Measurements from ENCODE around the gene CTAG1A. TPM values are rescaled to one million over a fixed set of nuclear protein-coding genes. Genes with fewer than 3 reads are reported as not detected.
A peak's percentile ranks its signal among the peaks of the same experiment; 100 is the strongest.
"Not testable (repeated sequence)": the region's sequence is repeated elsewhere in the genome, so short reads cannot be mapped to it uniquely, and the experiment has no call there.

The CTAG1A gene
- total and polyA plus RNA-seq, 4 donors = not detected

DNA sequence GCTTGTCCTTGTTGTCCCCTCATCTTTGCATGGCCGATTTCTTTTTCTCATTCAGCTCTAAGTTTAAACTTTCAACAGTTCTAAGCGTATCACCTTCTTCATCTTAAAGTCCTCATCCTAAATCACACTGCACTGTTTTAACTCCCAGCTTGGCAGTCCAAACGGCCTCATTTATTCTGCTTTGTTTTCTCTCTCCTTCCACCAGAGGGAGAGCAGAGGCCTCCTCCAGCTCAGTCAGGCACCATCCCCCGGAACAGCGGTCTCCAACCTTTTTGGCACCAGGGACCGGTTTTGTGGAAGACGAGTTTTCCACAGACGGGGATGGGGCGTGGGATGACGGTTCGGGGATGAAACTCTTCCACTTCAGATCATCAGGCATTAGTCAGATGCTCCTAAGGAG, 14.6 kb upstream of the CTAG1A start:
- not testable (repeated sequence) for H3K27ac ChIP-seq (ENCODE audit: low read depth, low read length); H3K36me3 ChIP-seq (ENCODE audit: control insufficient read depth, insufficient read depth, low read length); DNase-seq (ENCODE audit: low read depth in 4 of 6, low spot score in 6 of 6); H3K4me1 ChIP-seq (ENCODE audit: control insufficient read depth, insufficient read depth, low read length); H3K9me3 ChIP-seq (ENCODE audit: control insufficient read depth, insufficient read depth, low read length); H3K4me3 ChIP-seq (ENCODE audit: low read depth, low read length); H3K27me3 ChIP-seq (ENCODE audit: control insufficient read depth, insufficient read depth, low read length)
- WGBS (ENCODE audit: insufficient coverage) = no CpG with 5 or more reads among the region's 11 CpGs

DNA sequence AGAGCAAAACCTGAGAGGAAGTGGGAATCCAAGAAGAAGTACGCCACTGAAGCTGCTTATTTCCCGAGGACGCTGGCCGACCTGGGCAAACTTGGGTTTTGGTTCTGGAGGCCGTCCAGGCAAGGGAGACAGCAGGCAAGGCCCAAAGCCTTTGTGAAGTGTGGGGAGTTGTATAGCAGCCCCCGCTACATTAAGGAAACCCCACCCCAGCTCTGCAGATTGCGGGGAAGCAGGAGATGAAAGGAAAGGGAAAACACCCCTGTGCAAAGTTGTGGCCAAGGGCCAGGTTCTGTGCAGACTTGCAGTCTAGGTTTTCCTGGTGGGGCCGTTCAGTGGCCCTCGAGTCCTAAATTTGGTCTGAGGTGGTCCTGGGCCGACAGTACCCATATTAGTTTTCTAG, 11.9 kb upstream of the CTAG1A start:
- H3K36me3 ChIP-seq (ENCODE audit: control insufficient read depth, insufficient read depth, low read length); H3K9me3 ChIP-seq (ENCODE audit: control insufficient read depth, insufficient read depth, low read length); H3K4me1 ChIP-seq (ENCODE audit: control insufficient read depth, insufficient read depth, low read length); DNase-seq (ENCODE audit: low read depth in 4 of 6, low spot score in 6 of 6); H3K4me3 ChIP-seq (ENCODE audit: low read depth, low read length); H3K27me3 ChIP-seq (ENCODE audit: control insufficient read depth, insufficient read depth, low read length); H3K27ac ChIP-seq (ENCODE audit: low read depth, low read length): not testable (repeated sequence)
- no CpG with 5 or more reads among the region's 10 CpGs for WGBS (ENCODE audit: insufficient coverage)

DNA sequence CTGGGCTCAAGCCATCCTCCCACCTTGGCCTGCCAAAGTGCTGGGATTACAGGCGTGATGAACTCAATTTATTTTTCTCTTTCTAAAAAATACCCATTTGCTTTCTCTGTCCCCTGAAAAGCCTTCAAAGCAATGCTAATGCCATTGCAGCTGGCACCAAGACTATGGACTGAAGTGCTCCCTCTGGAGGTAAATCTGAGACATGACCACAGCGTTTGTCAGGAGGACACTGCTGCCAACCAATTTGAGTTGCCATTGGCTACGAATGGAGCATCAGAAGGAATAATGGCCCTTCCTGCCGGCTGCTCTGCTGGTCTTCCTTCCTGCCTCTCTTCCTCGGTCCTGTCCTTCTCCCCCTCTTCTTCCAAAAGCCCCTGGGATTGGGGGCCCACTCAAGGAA, 9.9 kb upstream of the CTAG1A start:
- WGBS (ENCODE audit: insufficient coverage) = no CpG with 5 or more reads among the region's 5 CpGs
- not testable (repeated sequence) for H3K27ac ChIP-seq (ENCODE audit: low read depth, low read length)

DNA sequence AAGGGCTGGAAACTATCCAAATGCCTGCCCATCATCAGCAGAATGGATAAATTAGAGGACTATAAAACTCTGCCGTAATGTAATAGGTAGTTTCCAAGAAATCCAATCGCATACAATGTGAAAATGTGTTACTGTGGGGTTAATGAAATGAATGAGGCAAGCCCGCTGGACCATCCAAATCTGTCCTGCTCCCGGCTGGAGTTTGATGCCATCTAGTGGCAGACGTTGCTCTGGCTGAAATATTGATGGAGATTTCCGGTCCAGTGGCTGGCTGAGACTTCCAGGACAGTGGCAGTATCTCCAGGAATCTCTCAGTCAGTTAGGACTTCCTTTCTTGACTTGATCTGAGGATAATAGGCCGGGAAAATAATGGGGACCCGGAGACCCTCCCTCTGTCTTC, 1.9 kb upstream of the CTAG1A start:
- not testable (repeated sequence) for H3K36me3 ChIP-seq (ENCODE audit: control insufficient read depth, insufficient read depth, low read length); DNase-seq (ENCODE audit: low read depth in 4 of 6, low spot score in 6 of 6); H3K9me3 ChIP-seq (ENCODE audit: control insufficient read depth, insufficient read depth, low read length); H3K4me1 ChIP-seq (ENCODE audit: control insufficient read depth, insufficient read depth, low read length); H3K4me3 ChIP-seq (ENCODE audit: low read depth, low read length); H3K27me3 ChIP-seq (ENCODE audit: control insufficient read depth, insufficient read depth, low read length); H3K27ac ChIP-seq (ENCODE audit: low read depth, low read length)
- WGBS (ENCODE audit: insufficient coverage) = no CpG with 5 or more reads among the region's 8 CpGs

More for the DNA sequence above, 9.9 kb upstream of the CTAG1A start:
- not testable (repeated sequence) for H3K36me3 ChIP-seq (ENCODE audit: control insufficient read depth, insufficient read depth, low read length); DNase-seq (ENCODE audit: low read depth in 4 of 6, low spot score in 6 of 6); H3K27me3 ChIP-seq (ENCODE audit: control insufficient read depth, insufficient read depth, low read length); H3K4me3 ChIP-seq (ENCODE audit: low read depth, low read length); H3K9me3 ChIP-seq (ENCODE audit: control insufficient read depth, insufficient read depth, low read length); H3K4me1 ChIP-seq (ENCODE audit: control insufficient read depth, insufficient read depth, low read length)

GRCh38 chrX:154590415-154590814, 5.5 kb downstream of the CTAG1A start:
- H3K36me3 ChIP-seq (ENCODE audit: control insufficient read depth, insufficient read depth, low read length); H3K27ac ChIP-seq (ENCODE audit: low read depth, low read length): not testable (repeated sequence)

DNA sequence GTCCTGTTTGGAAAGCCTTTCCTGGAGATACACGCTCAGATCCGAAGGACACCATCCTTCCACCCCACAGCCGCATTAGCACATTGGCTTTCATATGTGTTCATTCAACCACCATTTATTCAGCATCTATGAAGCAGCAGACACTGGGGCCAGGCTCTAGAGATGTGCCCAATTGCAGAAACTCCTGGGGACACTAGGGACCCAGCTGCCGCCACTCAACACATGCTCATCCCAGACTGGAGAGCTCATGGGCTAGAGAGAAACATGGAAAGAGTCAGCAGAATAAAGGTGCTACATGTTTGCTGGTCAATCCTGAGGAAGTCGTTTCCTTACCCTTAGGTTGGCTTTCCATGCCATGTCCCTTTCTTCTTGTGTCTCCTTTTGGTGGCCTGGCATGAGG, 7.6 kb downstream of the CTAG1A start:
- Histone ChIP-seq H3K4me3 (ENCODE audit: low read depth, low read length) (no peak overlapping the region), H3K4me1 (ENCODE audit: control insufficient read depth, insufficient read depth, low read length) (no peaks in the 10 kb centered on the region), H3K36me3 (ENCODE audit: control insufficient read depth, insufficient read depth, low read length) (no peaks in the 10 kb centered on the region), H3K9me3 (ENCODE audit: control insufficient read depth, insufficient read depth, low read length) (peaks cover 1% of the 10 kb centered on the region), H3K27me3 (ENCODE audit: control insufficient read depth, insufficient read depth, low read length) (no peaks in the 10 kb centered on the region), H3K27ac (ENCODE audit: low read depth, low read length) (no peak overlapping the region)
- WGBS (ENCODE audit: insufficient coverage) = 91% methylated on average over 4 of the region's 5 CpGs
- DNase-seq (ENCODE audit: low read depth in 4 of 6, low spot score in 6 of 6) = no peak

More at GRCh38 chrX:154590415-154590814, 5.5 kb downstream of the CTAG1A start:
- H3K27me3 ChIP-seq (ENCODE audit: control insufficient read depth, insufficient read depth, low read length); DNase-seq (ENCODE audit: low read depth in 4 of 6, low spot score in 6 of 6); H3K4me1 ChIP-seq (ENCODE audit: control insufficient read depth, insufficient read depth, low read length); H3K4me3 ChIP-seq (ENCODE audit: low read depth, low read length); H3K9me3 ChIP-seq (ENCODE audit: control insufficient read depth, insufficient read depth, low read length): not testable (repeated sequence)
- no CpG with 5 or more reads among the region's 13 CpGs for WGBS (ENCODE audit: insufficient coverage)

- Histone ChIP-seq H3K9me3 (ENCODE audit: control insufficient read depth, insufficient read depth, low read length) (peaks cover 1% of the 10 kb centered on the region), H3K36me3 (ENCODE audit: control insufficient read depth, insufficient read depth, low read length) (no peaks in the 10 kb centered on the region), H3K27me3 (ENCODE audit: control insufficient read depth, insufficient read depth, low read length) (no peaks in the 10 kb centered on the region), H3K4me3 (ENCODE audit: low read depth, low read length) (no peak overlapping the region), H3K4me1 (ENCODE audit: control insufficient read depth, insufficient read depth, low read length) (no peaks in the 10 kb centered on the region), H3K27ac (ENCODE audit: low read depth, low read length) (no peak overlapping the region)
- 97% methylated on average over 4 of the region's 5 CpGs for WGBS (ENCODE audit: insufficient coverage)
- no peak for DNase-seq (ENCODE audit: low read depth in 4 of 6, low spot score in 6 of 6)
Observed at GRCh38 chrX:154593201-154593600, 8.3 kb downstream of the CTAG1A start.

- peaks cover 1% of the 10 kb centered on the region for H3K9me3 ChIP-seq (ENCODE audit: control insufficient read depth, insufficient read depth, low read length)
- no peak overlapping the region for H3K4me3 ChIP-seq (ENCODE audit: low read depth, low read length)
- 59% methylated on average over 4 of the region's 4 CpGs for WGBS (ENCODE audit: insufficient coverage)
- H3K27me3 ChIP-seq (ENCODE audit: control insufficient read depth, insufficient read depth, low read length) = no peaks in the 10 kb centered on the region
- DNase-seq (ENCODE audit: low read depth in 4 of 6, low spot score in 6 of 6) = no peak
- H3K4me1 ChIP-seq (ENCODE audit: control insufficient read depth, insufficient read depth, low read length) = no peaks in the 10 kb centered on the region
- no peaks in the 10 kb centered on the region for H3K36me3 ChIP-seq (ENCODE audit: control insufficient read depth, insufficient read depth, low read length)
- H3K27ac ChIP-seq (ENCODE audit: low read depth, low read length) = no peak overlapping the region
Observed at GRCh38 chrX:154594491-154594890, 9.6 kb downstream of the CTAG1A start.

DNA sequence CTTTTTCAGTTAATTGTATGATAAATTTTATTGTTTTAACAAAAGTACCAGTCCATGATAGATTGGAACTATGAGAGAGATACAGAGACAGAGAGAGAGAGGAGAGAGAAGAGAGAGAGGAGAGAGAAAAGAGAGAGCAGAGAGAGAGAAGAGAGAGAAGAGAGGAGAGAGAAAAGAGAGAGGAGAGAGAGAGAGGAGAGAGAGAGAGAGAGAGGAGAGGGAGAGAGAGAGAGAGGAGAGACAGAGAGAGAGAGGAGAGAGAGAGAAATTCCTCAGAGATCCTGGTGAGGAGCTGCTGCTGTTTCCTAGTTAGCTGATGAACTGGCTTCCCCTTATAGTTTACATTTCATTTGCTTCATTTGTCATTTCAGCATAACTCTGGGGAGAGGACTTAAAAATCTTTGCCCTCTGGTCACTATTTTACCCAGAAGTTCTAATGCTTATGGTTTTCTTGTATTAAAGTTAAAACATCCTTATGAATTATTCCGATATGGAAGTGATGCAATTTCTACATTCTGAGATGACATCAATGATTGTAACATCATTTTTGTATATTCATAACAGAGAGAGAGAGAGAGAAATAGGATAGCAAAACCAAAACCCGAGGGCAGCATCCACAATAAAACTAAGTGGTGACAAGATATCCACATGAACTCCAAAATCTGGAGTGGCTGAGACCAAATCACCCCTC, 10.8 kb downstream of the CTAG1A start:
- H3K9me3 ChIP-seq (ENCODE audit: control insufficient read depth, insufficient read depth, low read length) = peaks cover 1% of the 10 kb centered on the region
- no CpG with 5 or more reads among the region's 2 CpGs for WGBS (ENCODE audit: insufficient coverage)
- H3K4me3 ChIP-seq (ENCODE audit: low read depth, low read length) = no peak overlapping the region
- peak in 1 of 6 donors; percentile 0 for DNase-seq (ENCODE audit: low read depth in 4 of 6, low spot score in 6 of 6)
- H3K27ac ChIP-seq (ENCODE audit: low read depth, low read length) = no peak overlapping the region
- H3K27me3 ChIP-seq (ENCODE audit: control insufficient read depth, insufficient read depth, low read length) = no peaks in the 10 kb centered on the region
- H3K4me1 ChIP-seq (ENCODE audit: control insufficient read depth, insufficient read depth, low read length) = no peaks in the 10 kb centered on the region
- H3K36me3 ChIP-seq (ENCODE audit: control insufficient read depth, insufficient read depth, low read length) = no peaks in the 10 kb centered on the region

GRCh38 chrX:154596290-154596929, 11.5 kb downstream of the CTAG1A start:
- Histone ChIP-seq H3K36me3 (ENCODE audit: control insufficient read depth, insufficient read depth, low read length) (no peaks in the 10 kb centered on the region), H3K4me3 (ENCODE audit: low read depth, low read length) (no peak overlapping the region), H3K27ac (ENCODE audit: low read depth, low read length) (no peak overlapping the region), H3K4me1 (ENCODE audit: control insufficient read depth, insufficient read depth, low read length) (no peaks in the 10 kb centered on the region), H3K9me3 (ENCODE audit: control insufficient read depth, insufficient read depth, low read length) (peaks cover 1% of the 10 kb centered on the region), H3K27me3 (ENCODE audit: control insufficient read depth, insufficient read depth, low read length) (no peaks in the 10 kb centered on the region)
- peak in 3 of 6 donors; percentile 0 to 6 (median 1) for DNase-seq (ENCODE audit: low read depth in 4 of 6, low spot score in 6 of 6)
- 0% methylated on average over 1 of the region's 3 CpGs for WGBS (ENCODE audit: insufficient coverage)

All from spinal cord (tissue), 10 donors.